HEK293T (cell line): ENCODE data around the gene C12orf50.

ENCODE experiments used
- BHLHE40 ChIP-seq: fragments of 450-650 bp; IDR thresholded peaks from 2 replicates; pipeline ENCODE4 v1.6.1; 2016; ENCODE audit warnings: mild to moderate bottlenecking, moderate library complexity, borderline replicate concordance
- ELF4 ChIP-seq: fragments of 450-650 bp; IDR thresholded peaks from 2 replicates; pipeline ENCODE4 v1.6.1; 2017; ENCODE audit warnings: antibody characterized with exemption
- FOXA1 ChIP-seq: fragments of 450-650 bp; IDR thresholded peaks from 2 replicates; pipeline ENCODE4 v1.6.1; 2016; ENCODE audit warnings: mild to moderate bottlenecking
- FOXK2 ChIP-seq: fragments of 450-650 bp; IDR thresholded peaks from 2 replicates; pipeline ENCODE4 v1.6.1; 2016; ENCODE audit warnings: mild to moderate bottlenecking
- LEF1 ChIP-seq: fragments of 450-650 bp; IDR thresholded peaks from 2 replicates; pipeline ENCODE4 v1.6.1; 2017; ENCODE audit warnings: mild to moderate bottlenecking, borderline replicate concordance
- NFRKB ChIP-seq: fragments of 450-650 bp; IDR thresholded peaks from 2 replicates; pipeline ENCODE4 v1.6.1; 2016; ENCODE audit warnings: mild to moderate bottlenecking, moderate library complexity
- SP1 ChIP-seq: fragments of 450-650 bp; IDR thresholded peaks from 2 replicates; pipeline ENCODE4 v1.6.1; 2017

GRCh38 chr12:88067301-88067700 is 38.1 kb upstream of the C12orf50 start:
- TF ChIP-seq BHLHE40 (no peak), FOXA1 (no peak), SP1 (no peak), NFRKB (no peak), ELF4 (no peak), FOXK2 (no peak), LEF1 (no peak)
